Measurements from ENCODE around the gene CHAC1. TPM values are rescaled to one million over a fixed set of nuclear protein-coding genes. Genes with fewer than 3 reads are reported as not detected.

CHAC1 gene
- total RNA-seq, 6 experiments from 2014 or later: 0.22 to 11.6 (median 0.97) TPM

GRCh38 chr15:40978562-40978961 lies 25.3 kb downstream of the CHAC1 start:
- Histone ChIP-seq H3K27me3 (no peaks in the 10 kb centered on the region), H3K36me3 (peaks cover 11 to 65% (median 38%) of the 10 kb centered on the region in 4 donors), H3K4me1 (no peaks in the 10 kb centered on the region), H3K9me3 (no peaks in the 10 kb centered on the region), H3K4me3 (no peak overlapping the region), H3K27ac (no peak overlapping the region)
- TF ChIP-seq CTCF (IDR thresholded peaks at IDR 0.05) (no peak), POLR2A (IDR thresholded peaks at IDR 0.05) (no peak)
- ATAC-seq: no peak
- DNase-seq: no peak
- WGBS (ENCODE audit: insufficient coverage, low coverage, low lambda C conversion rate, missing lambda C conversion rate): 94% methylated on average over 3 of the region's 4 CpGs
- intact Hi-C loops (cut with DNase I): no loop called here

- Histone ChIP-seq H3K27ac (no peak overlapping the region), H3K9me3 (no peaks in the 10 kb centered on the region), H3K4me1 (no peaks in the 10 kb centered on the region), H3K27me3 (no peaks in the 10 kb centered on the region), H3K36me3 (peaks cover 18 to 92% (median 56%) of the 10 kb centered on the region in 4 donors), H3K4me3 (no peak overlapping the region)
- TF ChIP-seq CTCF (IDR thresholded peaks at IDR 0.05) (no peak), POLR2A (IDR thresholded peaks at IDR 0.05) (no peak)
- ATAC-seq (no peak), DNase-seq (no peak)
- intact Hi-C loops (cut with DNase I): no loop called here
- 71% methylated on average over 2 of the region's 3 CpGs for WGBS (ENCODE audit: insufficient coverage, low coverage, low lambda C conversion rate, missing lambda C conversion rate)
Observed at GRCh38 chr15:40981186-40981585, 27.9 kb downstream of the CHAC1 start.

GRCh38 chr15:40982855-40983254 lies 29.6 kb downstream of the CHAC1 start:
- Histone ChIP-seq H3K27ac (no peak overlapping the region), H3K27me3 (no peaks in the 10 kb centered on the region), H3K36me3 (peaks cover 18 to 99% (median 61%) of the 10 kb centered on the region in 4 donors), H3K9me3 (no peaks in the 10 kb centered on the region), H3K4me1 (no peaks in the 10 kb centered on the region), H3K4me3 (no peak overlapping the region)
- DNase-seq (no peak), ATAC-seq (peak; percentile 29 to 52 (median 36))
- intact Hi-C loops (cut with DNase I): no loop called here
- 85% methylated on average over 8 of the region's 13 CpGs for WGBS (ENCODE audit: insufficient coverage, low coverage, low lambda C conversion rate, missing lambda C conversion rate)
- TF ChIP-seq POLR2A (IDR thresholded peaks at IDR 0.05): no peak
- no peak for TF ChIP-seq CTCF (IDR thresholded peaks at IDR 0.05)

- ATAC-seq (no peak), DNase-seq (no peak)
- TF ChIP-seq POLR2A (IDR thresholded peaks at IDR 0.05): no peak
- TF ChIP-seq CTCF (IDR thresholded peaks at IDR 0.05): no peak
- no peak overlapping the region for H3K27ac ChIP-seq
- no peaks in the 10 kb centered on the region for H3K4me1 ChIP-seq
- H3K4me3 ChIP-seq: no peak overlapping the region
- intact Hi-C loops (cut with DNase I): no loop called here
- H3K9me3 ChIP-seq: no peaks in the 10 kb centered on the region
- WGBS (ENCODE audit: insufficient coverage, low coverage, low lambda C conversion rate, missing lambda C conversion rate): 91% methylated on average over 5 of the region's 5 CpGs
- peaks cover 13 to 83% (median 55%) of the 10 kb centered on the region in 4 donors for H3K36me3 ChIP-seq
- no peaks in the 10 kb centered on the region for H3K27me3 ChIP-seq
Observed at GRCh38 chr15:40984406-40984805, 31.1 kb downstream of the CHAC1 start.

- no peaks in the 10 kb centered on the region for H3K9me3 ChIP-seq
- peaks cover 10 to 78% (median 51%) of the 10 kb centered on the region in 4 donors for H3K36me3 ChIP-seq
- H3K27me3 ChIP-seq: no peaks in the 10 kb centered on the region
- TF ChIP-seq CTCF (IDR thresholded peaks at IDR 0.05) (no peak), POLR2A (IDR thresholded peaks at IDR 0.05) (no peak)
- DNase-seq (no peak), ATAC-seq (no peak)
- no peak overlapping the region for H3K27ac ChIP-seq
- H3K4me3 ChIP-seq: no peak overlapping the region
- H3K4me1 ChIP-seq: no peaks in the 10 kb centered on the region
- WGBS (ENCODE audit: insufficient coverage, low coverage, low lambda C conversion rate, missing lambda C conversion rate): 93% methylated on average over 3 of the region's 4 CpGs
- intact Hi-C loops (cut with DNase I): no loop called here
Observed at GRCh38 chr15:40984964-40985363, 31.7 kb downstream of the CHAC1 start.

Data from right lobe of liver (tissue), 6 donors.